ENCODE data around the gene MAP2K2.

Gene MAP2K2

DNA sequence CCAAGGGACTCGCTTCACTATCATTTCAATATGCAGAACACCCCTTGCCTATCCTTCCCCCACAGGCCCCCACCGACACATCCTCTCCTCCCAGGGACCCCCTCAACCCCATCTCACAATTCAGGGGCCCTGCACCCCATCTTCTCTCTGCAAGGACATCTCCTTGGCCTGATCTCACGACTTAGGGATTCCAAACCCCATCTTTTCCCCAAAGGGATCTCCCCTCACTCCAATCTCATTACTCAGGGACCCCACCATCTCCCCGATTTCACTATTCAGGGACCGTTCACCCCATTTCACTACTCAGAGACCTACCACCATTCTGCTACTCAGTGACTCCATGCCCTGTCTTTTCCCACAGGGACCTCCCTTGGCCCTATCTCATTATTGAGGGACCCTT, 1.4 kb downstream of the MAP2K2 start:
- Histone ChIP-seq H3K4me1 (ENCODE audit: control insufficient read depth, insufficient read depth, low read length) (peaks cover 16% of the 10 kb centered on the region), H3K4me3 (ENCODE audit: low read length) (peak overlapping the region; percentile 27), H3K27me3 (ENCODE audit: control insufficient read depth, insufficient read depth, low read length) (no peaks in the 10 kb centered on the region), H3K36me3 (ENCODE audit: control insufficient read depth, insufficient read depth, low read length) (no peaks in the 10 kb centered on the region), H3K9me3 (ENCODE audit: control insufficient read depth, low read length) (no peaks in the 10 kb centered on the region), H3K9ac (ENCODE audit: low read length) (peak overlapping the region; percentile 73)

DNA sequence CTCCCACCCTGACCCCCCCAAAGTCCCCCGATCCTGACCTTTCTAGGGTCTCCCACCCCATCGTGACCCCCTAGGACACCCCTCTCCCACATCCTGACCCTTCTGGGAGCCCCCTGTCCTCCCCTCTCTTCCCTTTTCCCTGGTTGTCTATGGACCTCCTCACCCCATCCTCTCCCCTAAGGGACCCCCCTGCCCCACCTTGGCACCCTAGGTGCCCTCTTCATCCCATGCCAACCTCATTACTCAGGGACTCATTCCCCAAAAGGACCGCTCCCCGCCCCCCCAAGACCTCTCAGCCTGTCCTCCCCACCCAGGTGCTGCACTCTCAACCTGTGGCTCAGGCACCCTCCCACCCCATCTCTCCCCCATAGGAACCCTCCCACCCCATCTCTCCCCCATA, 2.1 kb downstream of the MAP2K2 start:
- Histone ChIP-seq H3K4me3 (ENCODE audit: low read length) (no peak overlapping the region), H3K4me1 (ENCODE audit: control insufficient read depth, insufficient read depth, low read length) (peaks cover 16% of the 10 kb centered on the region)

DNA sequence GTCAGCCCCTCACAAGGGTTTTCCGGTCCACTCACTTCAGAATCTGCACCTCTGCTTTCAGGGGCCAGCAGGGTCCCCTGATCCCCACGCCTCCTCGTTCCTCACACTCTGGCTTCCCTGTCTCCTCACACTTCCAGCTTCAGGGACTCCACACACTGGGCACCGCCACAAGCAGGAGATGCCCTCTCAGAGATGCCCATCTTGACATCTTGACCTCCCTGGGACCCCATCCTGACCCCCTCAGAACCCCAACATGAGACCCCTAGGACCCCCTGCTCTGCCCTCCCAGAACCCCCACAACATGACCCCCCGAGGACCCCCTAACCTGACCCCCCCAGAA, 2.7 kb downstream of the MAP2K2 start:
- no peaks in the 10 kb centered on the region for H3K36me3 ChIP-seq (ENCODE audit: control insufficient read depth, insufficient read depth, low read length)

More for the DNA sequence above, 2.1 kb downstream of the MAP2K2 start:
- Histone ChIP-seq H3K36me3 (ENCODE audit: control insufficient read depth, insufficient read depth, low read length) (no peaks in the 10 kb centered on the region), H3K9ac (ENCODE audit: low read length) (no peak overlapping the region), H3K9me3 (ENCODE audit: control insufficient read depth, low read length) (no peaks in the 10 kb centered on the region), H3K27me3 (ENCODE audit: control insufficient read depth, insufficient read depth, low read length) (no peaks in the 10 kb centered on the region)

DNA sequence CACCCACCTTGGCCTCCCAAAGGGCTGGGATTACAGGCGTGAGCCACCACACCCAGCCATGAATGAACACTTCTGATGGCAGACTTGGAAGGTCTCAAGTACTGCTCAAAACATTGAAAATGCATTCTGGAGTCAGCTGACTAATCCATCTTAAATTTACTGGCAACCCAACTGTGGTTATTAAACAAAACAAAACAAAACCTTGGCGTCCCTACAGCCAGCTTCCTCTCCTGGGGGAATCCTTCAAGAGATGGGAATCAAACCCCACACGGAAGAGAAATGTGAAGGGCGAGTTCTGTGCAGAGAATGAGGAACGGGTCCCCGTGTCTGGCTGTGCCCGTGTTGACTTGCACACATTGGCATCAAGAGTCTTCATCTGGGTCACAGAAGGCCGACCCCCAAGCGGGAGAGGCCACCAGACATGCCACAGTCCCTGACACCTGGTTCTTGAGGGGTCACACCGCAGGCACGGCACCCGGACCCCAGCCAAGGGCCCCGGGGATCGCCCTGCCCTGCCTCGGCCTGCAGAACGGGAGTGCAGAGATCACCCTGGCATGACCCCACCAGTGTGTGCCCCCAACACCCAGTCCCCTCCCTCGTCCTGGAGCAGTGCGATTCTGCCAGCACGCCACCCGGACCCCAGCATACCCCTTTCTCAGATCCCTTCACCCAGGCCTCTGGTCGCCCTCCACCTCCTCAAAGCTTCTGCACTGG, 3.2 kb downstream of the MAP2K2 start:
- H3K36me3 ChIP-seq (ENCODE audit: control insufficient read depth, insufficient read depth, low read length), result no peaks in the 10 kb centered on the region
- no peak overlapping the region for H3K4me3 ChIP-seq (ENCODE audit: low read length)
- H3K4me1 ChIP-seq (ENCODE audit: control insufficient read depth, insufficient read depth, low read length), result peaks cover 16% of the 10 kb centered on the region
- no peak overlapping the region for H3K9ac ChIP-seq (ENCODE audit: low read length)
- H3K27me3 ChIP-seq (ENCODE audit: control insufficient read depth, insufficient read depth, low read length), result no peaks in the 10 kb centered on the region
- no peaks in the 10 kb centered on the region for H3K9me3 ChIP-seq (ENCODE audit: control insufficient read depth, low read length)

More for the DNA sequence above, 2.7 kb downstream of the MAP2K2 start:
- H3K4me1 ChIP-seq (ENCODE audit: control insufficient read depth, insufficient read depth, low read length), result peaks cover 16% of the 10 kb centered on the region
- H3K27me3 ChIP-seq (ENCODE audit: control insufficient read depth, insufficient read depth, low read length), result no peaks in the 10 kb centered on the region
- no peak overlapping the region for H3K9ac ChIP-seq (ENCODE audit: low read length)
- no peak overlapping the region for H3K4me3 ChIP-seq (ENCODE audit: low read length)
- no peaks in the 10 kb centered on the region for H3K9me3 ChIP-seq (ENCODE audit: control insufficient read depth, low read length)

DNA sequence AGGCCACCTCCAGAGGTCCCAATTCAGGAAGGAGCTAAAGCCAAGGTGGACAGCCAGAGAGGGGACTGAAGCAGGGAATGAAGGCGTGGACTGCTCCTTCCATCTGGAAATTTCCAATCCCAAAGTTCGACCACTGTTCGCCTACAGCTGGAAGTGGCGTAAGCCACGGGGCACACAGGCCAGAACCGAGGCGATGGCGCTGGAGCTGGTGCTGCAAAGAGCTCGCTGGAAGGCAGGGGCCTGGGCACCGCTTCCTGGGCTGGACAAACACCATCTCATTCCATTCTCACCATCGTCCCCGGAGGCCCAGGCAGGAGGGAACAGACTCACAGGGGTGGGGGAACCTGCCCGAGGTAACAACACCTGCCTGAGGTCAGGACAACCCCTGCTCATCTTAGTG, 4.2 kb downstream of the MAP2K2 start:
- no peak overlapping the region for H3K4me3 ChIP-seq (ENCODE audit: low read length)
- H3K4me1 ChIP-seq (ENCODE audit: control insufficient read depth, insufficient read depth, low read length), result peaks cover 16% of the 10 kb centered on the region
- H3K9me3 ChIP-seq (ENCODE audit: control insufficient read depth, low read length), result no peaks in the 10 kb centered on the region
- no peak overlapping the region for H3K9ac ChIP-seq (ENCODE audit: low read length)
- no peaks in the 10 kb centered on the region for H3K27me3 ChIP-seq (ENCODE audit: control insufficient read depth, insufficient read depth, low read length)
- H3K36me3 ChIP-seq (ENCODE audit: control insufficient read depth, insufficient read depth, low read length), result no peaks in the 10 kb centered on the region

DNA sequence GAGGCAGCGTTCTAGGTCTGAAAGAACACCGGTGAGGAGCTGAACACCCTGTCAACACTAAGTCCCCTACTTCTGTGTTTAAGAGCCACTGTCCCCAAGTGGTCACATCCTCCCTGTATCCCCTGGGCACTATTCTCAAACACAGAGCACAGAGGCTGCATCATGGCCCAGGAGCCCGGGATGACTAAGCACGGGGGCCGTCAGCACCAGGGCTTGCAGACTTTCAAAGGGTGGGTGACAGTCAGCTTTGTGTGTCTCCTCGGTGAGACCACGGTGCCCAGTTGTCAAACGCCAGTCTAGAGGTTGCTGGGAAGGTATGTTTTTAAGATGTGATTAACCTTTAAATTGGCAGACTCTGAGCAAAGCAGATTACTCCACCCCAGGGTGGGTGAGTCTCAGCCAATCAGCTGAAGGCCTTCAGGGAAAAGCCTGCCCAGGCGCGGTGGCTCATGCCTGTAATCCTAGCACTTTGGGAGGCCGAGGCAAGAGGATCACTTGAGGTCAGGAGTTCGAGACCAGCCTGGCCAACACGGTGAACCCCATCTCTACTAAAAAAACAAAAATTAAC, 8.0 kb downstream of the MAP2K2 start:
- peaks cover 2% of the 10 kb centered on the region for H3K36me3 ChIP-seq (ENCODE audit: control insufficient read depth, insufficient read depth, low read length)
- no peak overlapping the region for H3K4me3 ChIP-seq (ENCODE audit: low read length)
- H3K27me3 ChIP-seq (ENCODE audit: control insufficient read depth, insufficient read depth, low read length), result no peaks in the 10 kb centered on the region
- H3K9me3 ChIP-seq (ENCODE audit: control insufficient read depth, low read length), result no peaks in the 10 kb centered on the region
- no peaks in the 10 kb centered on the region for H3K4me1 ChIP-seq (ENCODE audit: control insufficient read depth, insufficient read depth, low read length)
- no peak overlapping the region for H3K9ac ChIP-seq (ENCODE audit: low read length)

DNA sequence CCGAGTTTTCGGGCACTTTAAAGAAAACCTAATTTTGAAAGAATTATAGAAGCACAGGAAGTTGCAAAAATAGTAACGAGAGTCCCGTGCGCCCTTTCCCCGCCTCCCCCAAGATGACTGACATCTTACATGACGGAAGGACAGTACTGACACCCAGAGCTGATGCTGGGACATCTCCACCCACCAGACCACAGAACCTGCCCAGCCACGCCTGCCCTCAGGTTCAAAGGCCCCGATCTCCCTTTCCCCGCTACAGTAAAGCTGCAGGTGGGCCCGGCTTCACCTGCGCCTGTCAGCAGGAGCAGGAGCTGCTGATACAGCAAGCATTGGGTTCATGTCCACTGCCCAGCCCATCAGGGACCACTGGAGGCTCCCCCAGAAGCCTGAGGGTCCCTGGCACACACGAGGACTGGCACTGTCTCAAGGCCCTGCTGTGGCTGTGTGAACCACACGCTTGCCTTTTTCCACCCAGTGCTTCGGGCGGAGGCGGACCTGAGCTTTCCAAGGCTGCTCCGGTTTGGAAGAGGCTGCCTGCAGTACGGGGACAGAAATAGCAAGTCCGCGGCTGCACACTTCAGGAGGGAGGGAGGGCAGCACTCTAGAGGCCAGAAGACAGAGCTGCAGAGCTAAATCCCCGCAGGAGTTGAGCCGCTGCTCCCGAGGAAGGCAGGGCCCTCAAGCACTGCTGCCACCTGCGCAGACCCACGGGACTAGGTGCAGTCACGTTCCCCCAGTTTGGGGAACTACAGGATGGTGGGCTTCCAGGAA, 8.7 kb downstream of the MAP2K2 start:
- Histone ChIP-seq H3K27me3 (ENCODE audit: control insufficient read depth, insufficient read depth, low read length) (no peaks in the 10 kb centered on the region), H3K4me1 (ENCODE audit: control insufficient read depth, insufficient read depth, low read length) (no peaks in the 10 kb centered on the region), H3K9ac (ENCODE audit: low read length) (no peak overlapping the region), H3K9me3 (ENCODE audit: control insufficient read depth, low read length) (no peaks in the 10 kb centered on the region), H3K36me3 (ENCODE audit: control insufficient read depth, insufficient read depth, low read length) (peaks cover 6% of the 10 kb centered on the region), H3K4me3 (ENCODE audit: low read length) (no peak overlapping the region)

DNA sequence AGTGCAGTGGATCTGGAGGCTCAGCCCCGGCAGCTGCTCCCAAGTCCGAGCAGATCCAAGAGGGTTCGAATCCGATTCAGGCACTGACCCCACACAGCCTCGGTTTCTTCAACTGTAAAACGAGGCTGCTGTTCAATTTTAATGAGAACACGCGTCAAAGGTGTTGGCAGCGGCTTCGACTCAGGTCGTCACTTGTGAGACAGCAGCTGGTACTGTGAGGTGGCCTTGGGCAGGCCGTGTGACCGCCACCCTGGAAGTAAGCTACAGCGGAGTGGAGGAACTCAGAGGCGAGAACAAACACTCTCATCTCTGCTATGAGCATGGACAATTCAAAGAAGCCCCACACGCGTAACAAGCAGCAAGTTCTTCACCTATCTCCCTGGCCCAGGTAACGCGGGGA, 9.7 kb downstream of the MAP2K2 start:
- Histone ChIP-seq H3K4me1 (ENCODE audit: control insufficient read depth, insufficient read depth, low read length) (no peaks in the 10 kb centered on the region), H3K36me3 (ENCODE audit: control insufficient read depth, insufficient read depth, low read length) (peaks cover 10% of the 10 kb centered on the region), H3K27me3 (ENCODE audit: control insufficient read depth, insufficient read depth, low read length) (no peaks in the 10 kb centered on the region), H3K9me3 (ENCODE audit: control insufficient read depth, low read length) (no peaks in the 10 kb centered on the region), H3K4me3 (ENCODE audit: low read length) (no peak overlapping the region), H3K9ac (ENCODE audit: low read length) (no peak overlapping the region)

DNA sequence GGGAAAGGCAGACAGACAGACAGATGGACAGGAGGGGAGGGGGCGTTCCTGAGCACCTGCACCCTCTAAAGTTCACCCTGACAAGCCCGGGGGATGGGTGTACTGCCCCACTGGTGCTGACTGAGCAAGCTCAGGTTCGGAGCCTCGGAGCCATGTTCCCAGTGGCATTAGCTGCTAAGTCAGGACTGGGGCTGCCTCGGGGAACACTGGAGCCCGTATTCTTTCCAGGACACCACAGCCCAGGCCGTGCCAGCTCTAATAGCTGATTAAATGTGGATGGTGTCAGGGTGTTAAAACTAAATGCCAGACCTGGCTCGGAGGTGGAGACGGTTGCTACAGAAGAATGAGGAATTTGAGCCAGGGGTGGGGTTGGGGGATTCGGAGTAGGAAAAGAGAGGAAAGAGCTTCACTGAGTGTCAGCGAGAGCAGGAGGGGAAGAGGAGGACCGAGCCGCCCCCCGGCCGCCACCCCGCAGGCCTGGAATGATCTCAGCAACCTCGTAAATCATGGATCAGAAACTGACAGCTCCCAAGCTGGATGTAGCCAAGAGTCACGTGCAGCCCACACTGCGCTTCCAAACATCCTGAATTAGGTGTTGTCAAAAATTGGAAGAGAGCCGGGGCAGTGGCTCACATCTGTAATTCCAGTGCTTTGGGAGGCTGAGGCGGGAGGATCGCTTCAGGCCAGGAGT, 10.4 kb downstream of the MAP2K2 start:
- no peaks in the 10 kb centered on the region for H3K9me3 ChIP-seq (ENCODE audit: control insufficient read depth, low read length)
- no peaks in the 10 kb centered on the region for H3K4me1 ChIP-seq (ENCODE audit: control insufficient read depth, insufficient read depth, low read length)
- no peak overlapping the region for H3K4me3 ChIP-seq (ENCODE audit: low read length)
- H3K9ac ChIP-seq (ENCODE audit: low read length), result no peak overlapping the region
- H3K27me3 ChIP-seq (ENCODE audit: control insufficient read depth, insufficient read depth, low read length), result no peaks in the 10 kb centered on the region
- peaks cover 14% of the 10 kb centered on the region for H3K36me3 ChIP-seq (ENCODE audit: control insufficient read depth, insufficient read depth, low read length)

DNA sequence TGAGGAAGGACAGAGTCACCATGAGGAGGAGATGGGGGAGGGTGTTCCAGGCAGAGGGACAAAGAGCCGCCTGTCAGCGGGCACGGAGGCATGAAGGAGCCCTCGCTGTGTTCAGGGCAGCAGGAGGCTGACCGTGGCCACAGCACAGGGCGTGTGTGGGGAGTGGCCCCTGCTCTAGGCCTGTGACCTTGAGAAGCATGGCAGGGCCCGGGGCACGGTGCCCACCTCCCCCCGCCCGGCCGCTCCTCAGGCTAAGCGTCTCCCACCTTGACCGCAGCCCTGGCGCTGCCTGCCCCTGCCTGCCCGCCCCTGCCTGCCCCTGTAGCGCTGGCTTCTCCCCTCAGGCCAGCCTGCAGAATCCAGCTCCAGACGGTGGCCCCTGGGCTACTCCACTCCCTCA, 11.6 kb downstream of the MAP2K2 start:
- no peaks in the 10 kb centered on the region for H3K27me3 ChIP-seq (ENCODE audit: control insufficient read depth, insufficient read depth, low read length)
- H3K4me3 ChIP-seq (ENCODE audit: low read length), result no peak overlapping the region
- H3K9ac ChIP-seq (ENCODE audit: low read length), result no peak overlapping the region
- H3K4me1 ChIP-seq (ENCODE audit: control insufficient read depth, insufficient read depth, low read length), result no peaks in the 10 kb centered on the region
- no peaks in the 10 kb centered on the region for H3K9me3 ChIP-seq (ENCODE audit: control insufficient read depth, low read length)
- H3K36me3 ChIP-seq (ENCODE audit: control insufficient read depth, insufficient read depth, low read length), result peaks cover 16% of the 10 kb centered on the region

DNA sequence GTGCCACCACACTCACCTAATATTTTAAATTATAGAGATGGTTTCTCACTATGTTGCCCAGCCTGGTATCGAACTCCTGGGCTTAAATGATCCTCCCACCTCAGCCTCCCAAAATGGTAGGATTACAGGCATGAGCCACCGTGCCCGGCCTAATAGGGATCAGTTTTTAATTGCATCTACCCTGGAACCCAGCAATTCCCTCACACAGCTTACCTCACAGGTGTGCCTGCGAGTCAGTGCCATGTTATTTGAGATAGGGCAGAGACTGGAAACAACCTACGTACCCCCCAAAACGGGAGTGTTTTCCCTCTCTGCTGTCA, 14.3 kb downstream of the MAP2K2 start:
- Histone ChIP-seq H3K4me1 (ENCODE audit: control insufficient read depth, insufficient read depth, low read length) (no peaks in the 10 kb centered on the region), H3K27me3 (ENCODE audit: control insufficient read depth, insufficient read depth, low read length) (no peaks in the 10 kb centered on the region), H3K36me3 (ENCODE audit: control insufficient read depth, insufficient read depth, low read length) (peaks cover 16% of the 10 kb centered on the region), H3K9ac (ENCODE audit: low read length) (no peak overlapping the region), H3K4me3 (ENCODE audit: low read length) (no peak overlapping the region), H3K9me3 (ENCODE audit: control insufficient read depth, low read length) (no peaks in the 10 kb centered on the region)
